Bronchial epithelial cell (primary cell): ENCODE data around the gene PLCXD3. TPM values are rescaled to one million over a fixed set of nuclear protein-coding genes. Genes with fewer than 3 reads are reported as not detected.
"Not testable (repeated sequence)": the region's sequence is repeated elsewhere in the genome, so short reads cannot be mapped to it uniquely, and the experiment has no call there.

Experiments used
- DNase-seq: peaks from one replicate; pipeline ENCODE4 v3.0.0-alpha.2; 2010; ENCODE audit warnings: low read depth
- FAIRE-seq: peaks from 2 replicates; lab custom pipeline; 2011; peaks lifted over from hg19 to GRCh38; lab: Jason Lieb, UNC
- H3K27me3 ChIP-seq: 2 replicates; pipeline ENCODE4 v1.5.1; 2011; ENCODE audit warnings: low read length; ENCODE audit not compliant: control insufficient read depth, insufficient read depth
- H3K36me3 ChIP-seq: 2 replicates; pipeline ENCODE4 v1.5.1; 2011; ENCODE audit warnings: low read length; ENCODE audit not compliant: control insufficient read depth, insufficient read depth
- H3K4me3 ChIP-seq: 2 replicates; pipeline ENCODE4 v1.5.1; 2011; ENCODE audit warnings: mild to moderate bottlenecking, low read depth, low read length, control low read depth
- CTCF ChIP-seq: IDR thresholded peaks from 2 replicates; pipeline ENCODE4 v1.5.1; 2011; ENCODE audit warnings: mild to moderate bottlenecking, moderate library complexity, low read length, control low read depth, inconsistent platforms; ENCODE audit not compliant: insufficient read depth, severe bottlenecking
- total RNA-seq: library from RNA; depleted of rRNA; stranded (reverse); fragments of >200 nt; gene quantifications from 2 replicates; pipeline ENCODE4 v1.2.1, GENCODE V29; 2014

Gene PLCXD3
- total RNA-seq, 1 donor from 2014 or later = not detected

DNA sequence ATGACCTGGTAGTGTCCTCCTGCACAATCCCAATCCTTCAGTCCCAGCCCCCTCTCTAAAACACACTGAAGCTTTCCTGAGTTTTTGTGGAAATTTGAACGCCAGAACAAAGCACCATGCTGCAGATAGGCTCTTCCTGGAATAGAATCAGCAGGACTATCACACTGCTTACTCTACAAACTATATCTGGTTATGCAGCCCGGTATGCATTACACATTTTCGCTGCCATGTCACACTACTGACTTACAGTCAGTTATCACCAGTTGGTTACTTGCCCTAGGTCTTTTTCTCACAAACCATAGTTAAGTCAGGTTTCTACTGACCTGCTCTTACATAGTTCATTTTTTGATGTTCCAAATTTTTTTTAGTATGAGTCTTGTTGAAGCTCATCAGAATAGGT lies 24.9 kb downstream of the PLCXD3 start:
- DNase-seq = no peak
- TF ChIP-seq CTCF = no peak
- H3K27me3 ChIP-seq = no peaks in the 10 kb centered on the region
- H3K36me3 ChIP-seq = no peaks in the 10 kb centered on the region
- no peak for FAIRE-seq
- no peak overlapping the region for H3K4me3 ChIP-seq

GRCh38 chr5:41482715-41483114 lies 27.7 kb downstream of the PLCXD3 start:
- TF ChIP-seq CTCF = no peak
- no peak overlapping the region for H3K4me3 ChIP-seq
- H3K27me3 ChIP-seq = no peaks in the 10 kb centered on the region
- FAIRE-seq (no peak), DNase-seq (no peak)
- no peaks in the 10 kb centered on the region for H3K36me3 ChIP-seq

- FAIRE-seq = no peak
- no peak for TF ChIP-seq CTCF
- DNase-seq = no peak
Observed at GRCh38 chr5:41482173-41482572, 28.2 kb downstream of the PLCXD3 start.

GRCh38 chr5:41471571-41472208 lies 38.7 kb downstream of the PLCXD3 start:
- not testable (repeated sequence) for H3K36me3 ChIP-seq, H3K4me3 ChIP-seq, FAIRE-seq, H3K27me3 ChIP-seq, DNase-seq

More at GRCh38 chr5:41482173-41482572, 28.2 kb downstream of the PLCXD3 start:
- Histone ChIP-seq H3K36me3 (no peaks in the 10 kb centered on the region), H3K27me3 (no peaks in the 10 kb centered on the region), H3K4me3 (no peak overlapping the region)

GRCh38 chr5:41465493-41466171 lies 44.8 kb downstream of the PLCXD3 start:
- no peak overlapping the region for H3K4me3 ChIP-seq
- FAIRE-seq = no peak
- H3K36me3 ChIP-seq = no peaks in the 10 kb centered on the region
- no peaks in the 10 kb centered on the region for H3K27me3 ChIP-seq
- DNase-seq = no peak
- no peak for TF ChIP-seq CTCF

DNA sequence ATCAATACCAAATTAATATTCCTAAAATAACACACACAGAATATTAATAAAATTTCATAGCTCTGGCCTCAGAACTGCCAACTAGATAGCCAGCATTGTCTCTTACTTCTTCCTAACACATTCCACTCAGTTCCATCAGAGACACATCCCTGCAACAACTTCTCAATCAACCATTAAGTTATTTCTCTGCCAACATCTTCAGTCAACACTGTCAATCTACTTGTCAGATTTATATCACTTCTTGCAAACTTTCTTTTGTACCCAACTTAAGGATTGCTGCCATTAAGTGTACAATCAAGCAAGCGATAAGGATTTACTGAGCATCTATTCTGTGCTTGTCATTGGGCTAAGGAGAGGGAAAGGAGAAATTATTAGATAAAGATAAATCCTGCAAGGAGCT lies 50.8 kb downstream of the PLCXD3 start:
- DNase-seq (no peak), FAIRE-seq (no peak)
- H3K4me3 ChIP-seq = no peak overlapping the region
- TF ChIP-seq CTCF = no peak
- no peaks in the 10 kb centered on the region for H3K27me3 ChIP-seq
- H3K36me3 ChIP-seq = no peaks in the 10 kb centered on the region
